Calu3 (cell line): ENCODE data around the gene ATP8B3. TPM values are rescaled to one million over a fixed set of nuclear protein-coding genes. Genes with fewer than 3 reads are reported as not detected.
A peak's percentile ranks its signal among the peaks of the same experiment; 100 is the strongest.

Experiments
- BruUV-seq: library from RNA; stranded (reverse); fragments of 400-500 nt; replicated peaks from 2 replicates; lab custom pipeline; 2021; lab: Mats Ljungman, UMichigan
- CTCF ChIA-PET: fragments of 300-600 bp; sonication (Branson Sonifier 250); formaldehyde crosslinking; loops from one replicate; lab custom pipeline; 2022; ENCODE audit warnings: antibody characterized with exemption; lab: Charles Lee
- DNase-seq: peaks from one replicate; pipeline ENCODE4 v3.0.0; 2022
- H3K27ac Mint-ChIP-seq: one replicate; pipeline ENCODE4 v1.8.0; 2022; ENCODE audit warnings: mixed read lengths; ENCODE audit not compliant: unreplicated experiment
- H3K27me3 Mint-ChIP-seq: one replicate; pipeline ENCODE4 v1.8.0; 2022; ENCODE audit warnings: mixed read lengths; ENCODE audit not compliant: unreplicated experiment
- H3K36me3 Mint-ChIP-seq: one replicate; pipeline ENCODE4 v1.8.0; 2022; ENCODE audit warnings: mild to moderate bottlenecking, moderate library complexity, mixed read lengths; ENCODE audit not compliant: insufficient read depth, unreplicated experiment
- H3K4me1 Mint-ChIP-seq: one replicate; pipeline ENCODE4 v1.8.0; 2022; ENCODE audit warnings: mild to moderate bottlenecking, low read depth, mixed read lengths; ENCODE audit not compliant: unreplicated experiment
- H3K4me3 Mint-ChIP-seq: one replicate; pipeline ENCODE4 v1.8.0; 2022; ENCODE audit warnings: mild to moderate bottlenecking, low read depth, moderate library complexity, mixed read lengths; ENCODE audit not compliant: unreplicated experiment
- H3K9me3 Mint-ChIP-seq: one replicate; pipeline ENCODE4 v1.8.0; 2022; ENCODE audit warnings: low read depth, mixed read lengths; ENCODE audit not compliant: unreplicated experiment
- intact Hi-C: fragments of 100-400 bp; cut with micrococcal nuclease; formaldehyde crosslinking; loops from one replicate; pipeline ENCODE4 v1.10.0; 2022; ENCODE audit not compliant: unreplicated experiment
- total RNA-seq: library from RNA; stranded (reverse); gene quantifications from 2 replicates; pipeline ENCODE4 v1.2.3, GENCODE V29; 2022
- TF ChIP-seq, protein P1 (sequence below): fragments of 200-600 bp; IDR thresholded peaks from one replicate; pipeline ENCODE4 v1.8.0; 2022; ENCODE audit warnings: antibody characterized with exemption; ENCODE audit not compliant: unreplicated experiment

Gene ATP8B3
- total RNA-seq, 1 experiment from 2014 or later = 6.7 TPM

DNA sequence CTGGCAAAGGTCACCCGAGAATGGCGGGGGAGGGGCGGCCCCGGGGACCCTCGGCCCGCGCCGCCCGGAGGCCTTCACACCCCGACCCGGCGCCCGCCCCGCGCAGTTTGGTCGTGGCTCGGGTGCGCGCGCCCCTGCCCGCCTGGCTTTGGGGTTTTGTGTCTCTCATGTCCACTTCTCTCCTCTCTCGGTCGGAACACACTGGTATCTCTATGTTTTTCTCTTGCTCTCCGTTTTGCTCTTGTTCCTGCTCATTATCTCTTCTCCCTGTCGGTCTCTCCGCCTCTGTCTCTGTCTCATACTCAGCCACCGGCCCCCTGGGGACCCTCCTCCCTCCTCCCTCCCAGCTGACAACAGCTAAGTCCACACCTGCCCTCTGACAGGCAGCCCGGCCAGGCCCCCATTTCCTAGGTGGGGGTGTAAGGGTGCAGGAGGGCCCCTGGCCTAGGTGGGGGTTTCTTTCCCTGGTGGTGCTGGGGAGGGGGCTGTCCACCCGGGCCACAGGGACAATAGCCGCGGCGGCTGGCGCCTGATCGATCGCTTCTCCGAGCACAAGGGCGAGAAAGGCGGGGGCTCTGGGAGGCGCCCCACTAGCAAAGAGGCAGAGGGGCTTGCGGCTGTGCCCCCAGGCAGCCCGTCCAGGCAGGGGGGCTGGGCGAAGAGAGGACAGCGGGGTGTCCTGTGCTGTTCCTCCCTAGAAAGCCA, 56.5 kb downstream of the ATP8B3 start:
- no peaks in the 10 kb centered on the region for H3K27me3 Mint-ChIP-seq
- intact Hi-C loops = loop anchor here (5.0 kb wide), 1 partner anchor 78 kb away; no protein-coding TSS in a partner anchor
- H3K27ac Mint-ChIP-seq = peak overlapping the region; percentile 74
- peak overlapping the region; percentile 80 for H3K4me3 Mint-ChIP-seq
- H3K4me1 Mint-ChIP-seq = peaks cover 9% of the 10 kb centered on the region
- no TSS peak for BruUV-seq
- no peak for DNase-seq
- CTCF ChIA-PET = interaction anchor here (0.7 to 1.2 kb wide), 2 partner anchors 9 to 267 kb away, joined by 3 read pairs; no protein-coding TSS in a partner anchor
- H3K36me3 Mint-ChIP-seq = peaks cover 61% of the 10 kb centered on the region
- H3K9me3 Mint-ChIP-seq = no peaks in the 10 kb centered on the region
- TF ChIP-seq, protein P1, sequence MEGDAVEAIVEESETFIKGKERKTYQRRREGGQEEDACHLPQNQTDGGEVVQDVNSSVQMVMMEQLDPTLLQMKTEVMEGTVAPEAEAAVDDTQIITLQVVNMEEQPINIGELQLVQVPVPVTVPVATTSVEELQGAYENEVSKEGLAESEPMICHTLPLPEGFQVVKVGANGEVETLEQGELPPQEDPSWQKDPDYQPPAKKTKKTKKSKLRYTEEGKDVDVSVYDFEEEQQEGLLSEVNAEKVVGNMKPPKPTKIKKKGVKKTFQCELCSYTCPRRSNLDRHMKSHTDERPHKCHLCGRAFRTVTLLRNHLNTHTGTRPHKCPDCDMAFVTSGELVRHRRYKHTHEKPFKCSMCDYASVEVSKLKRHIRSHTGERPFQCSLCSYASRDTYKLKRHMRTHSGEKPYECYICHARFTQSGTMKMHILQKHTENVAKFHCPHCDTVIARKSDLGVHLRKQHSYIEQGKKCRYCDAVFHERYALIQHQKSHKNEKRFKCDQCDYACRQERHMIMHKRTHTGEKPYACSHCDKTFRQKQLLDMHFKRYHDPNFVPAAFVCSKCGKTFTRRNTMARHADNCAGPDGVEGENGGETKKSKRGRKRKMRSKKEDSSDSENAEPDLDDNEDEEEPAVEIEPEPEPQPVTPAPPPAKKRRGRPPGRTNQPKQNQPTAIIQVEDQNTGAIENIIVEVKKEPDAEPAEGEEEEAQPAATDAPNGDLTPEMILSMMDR = no peak

- no TSS peak for BruUV-seq
- Mint-ChIP-seq H3K4me1 (peaks cover 9% of the 10 kb centered on the region), H3K4me3 (peak overlapping the region; percentile 80)
These were observed 57.2 kb downstream of the ATP8B3 start for GRCh38 chr19:1754636-1755466.

GRCh38 chr19:1754018-1754635, 57.9 kb downstream of the ATP8B3 start:
- peaks cover 63% of the 10 kb centered on the region for H3K36me3 Mint-ChIP-seq
- TF ChIP-seq, protein P1 = no peak
- H3K27ac Mint-ChIP-seq = no peak overlapping the region
- no TSS peak for BruUV-seq
- intact Hi-C loops = no loop called here
- no peaks in the 10 kb centered on the region for H3K9me3 Mint-ChIP-seq
- no peaks in the 10 kb centered on the region for H3K27me3 Mint-ChIP-seq
- peaks cover 9% of the 10 kb centered on the region for H3K4me1 Mint-ChIP-seq
- no peak for DNase-seq
- peak overlapping the region; percentile 80 for H3K4me3 Mint-ChIP-seq
- CTCF ChIA-PET = no interaction called here

More at GRCh38 chr19:1754636-1755466, 57.2 kb downstream of the ATP8B3 start:
- no peaks in the 10 kb centered on the region for H3K27me3 Mint-ChIP-seq
- TF ChIP-seq, protein P1 = no peak
- CTCF ChIA-PET = no interaction called here
- intact Hi-C loops = loop anchor here (5.0 kb wide), 1 partner anchor 78 kb away; no protein-coding TSS in a partner anchor
- no peaks in the 10 kb centered on the region for H3K9me3 Mint-ChIP-seq
- H3K36me3 Mint-ChIP-seq = peaks cover 64% of the 10 kb centered on the region
- peak overlapping the region; percentile 74 for H3K27ac Mint-ChIP-seq
- peak; percentile 55 for DNase-seq
